CD4-positive, CD25-positive, alpha-beta regulatory T cell (primary cell): Measurements from ENCODE around the gene SPTAN1. TPM values are rescaled to one million over a fixed set of nuclear protein-coding genes. Genes with fewer than 3 reads are reported as not detected.
"Not testable (repeated sequence)": the region's sequence is repeated elsewhere in the genome, so short reads cannot be mapped to it uniquely, and the experiment has no call there.

Experiments
- ATAC-seq, 2 donors: fragments of 150-1000 bp; cut with Tn5 transposase; one replicate each; pipeline ENCODE4 v1.10.0; 2021; ENCODE audit warnings: low read depth in 2 of 2, moderate number of reproducible peaks in 2 of 2, moderate library complexity in 1 of 2
- DNase-seq, 3 donors: peaks; one replicate each; pipeline versions ENCODE4 v3.0.0 to v3.0.0-alpha.2; 2012 to 2022; ENCODE audit warnings: mixed read lengths in 1 of 3
- H3K27ac ChIP-seq: one replicate; pipeline ENCODE4 v1.7.0; 2013; ENCODE audit warnings: mild to moderate bottlenecking, low read length; ENCODE audit not compliant: insufficient read depth, poor library complexity, severe bottlenecking
- H3K27me3 ChIP-seq: one replicate; pipeline ENCODE4 v1.7.0; 2013; ENCODE audit warnings: low read length; ENCODE audit not compliant: control insufficient read depth, insufficient read depth
- H3K36me3 ChIP-seq: one replicate; pipeline ENCODE4 v1.7.0; 2013; ENCODE audit warnings: mild to moderate bottlenecking, low read length, moderate library complexity; ENCODE audit not compliant: control insufficient read depth, insufficient read depth
- H3K4me1 ChIP-seq: 2 replicates; pipeline ENCODE4 v1.7.0; 2013; ENCODE audit warnings: mild to moderate bottlenecking, low read length; ENCODE audit not compliant: insufficient read depth, control insufficient read depth, poor library complexity, severe bottlenecking
- H3K4me3 ChIP-seq: one replicate; pipeline ENCODE4 v1.7.0; 2013; ENCODE audit warnings: low read depth, mild to moderate bottlenecking, low read length, moderate library complexity
- H3K9me3 ChIP-seq, 2 experiments: 1 replicate in 1 of 2; 2 replicates in 1 of 2; pipeline ENCODE4 v1.7.0; 2013; ENCODE audit warnings: low read length in 2 of 2, mild to moderate bottlenecking in 1 of 2, moderate library complexity in 1 of 2; ENCODE audit not compliant: control insufficient read depth in 2 of 2
- H3K27ac Mint-ChIP-seq, 3 donors: one replicate each; pipeline ENCODE4 v1.8.0; 2020 to 2022; ENCODE audit warnings: mild to moderate bottlenecking in 3 of 3, mixed read lengths in 3 of 3, moderate library complexity in 2 of 3
- H3K27me3 Mint-ChIP-seq: one replicate; pipeline ENCODE4 v1.8.0; 2022; ENCODE audit warnings: mild to moderate bottlenecking, mixed read lengths
- H3K36me3 Mint-ChIP-seq: one replicate; pipeline ENCODE4 v1.8.0; 2020; ENCODE audit warnings: mixed read lengths
- H3K4me1 Mint-ChIP-seq, 4 donors: one replicate each; pipeline ENCODE4 v1.8.0; 2020 to 2022; ENCODE audit warnings: mixed read lengths in 4 of 4, mild to moderate bottlenecking in 1 of 4
- H3K4me3 Mint-ChIP-seq, 4 donors: one replicate each; pipeline ENCODE4 v1.8.0; 2020 to 2022; ENCODE audit warnings: mild to moderate bottlenecking in 4 of 4, mixed read lengths in 4 of 4, moderate library complexity in 3 of 4
- H3K9me3 Mint-ChIP-seq, 7 donors: one replicate each; pipeline ENCODE4 v1.8.0; 2020 to 2022; ENCODE audit warnings: mixed read lengths in 7 of 7, mild to moderate bottlenecking in 3 of 7, moderate library complexity in 2 of 7
- polyA plus RNA-seq, 4 donors: library from polyadenylated mRNA; unstranded; fragments of 300-500 nt; fragmentation: Illumina TruSeq; gene quantifications; one replicate each; pipeline ENCODE4 v1.2.3, GENCODE V29; 2021
- total RNA-seq: library from RNA; stranded (reverse); gene quantifications from one replicate; pipeline ENCODE4 v1.2.3, GENCODE V29; 2022

Gene SPTAN1
- total and polyA plus RNA-seq, 5 donors from 2014 or later = 79.8 to 769 (median 84.6) TPM

GRCh38 chr9:128657796-128658195, 105.4 kb downstream of the SPTAN1 start:
- Histone ChIP-seq H3K27me3 (no peaks in the 10 kb centered on the region), H3K36me3 (no peaks in the 10 kb centered on the region), H3K9me3 (no peaks in the 10 kb centered on the region), H3K27ac (no peak overlapping the region), H3K4me1 (peaks cover 5% of the 10 kb centered on the region), H3K4me3 (no peak overlapping the region)
- Mint-ChIP-seq H3K4me3 (peak overlapping the region in 3 of 4 donors; percentile 85 to 94 (median 93)), H3K4me1 (peaks cover 3 to 9% (median 7%) of the 10 kb centered on the region in 4 donors), H3K27me3 (no peaks in the 10 kb centered on the region), H3K27ac (peak overlapping the region in 1 of 3 donors; percentile 100), H3K36me3 (no peaks in the 10 kb centered on the region), H3K9me3 (no peaks in the 10 kb centered on the region)
- DNase-seq (no peak), ATAC-seq (no peak)

GRCh38 chr9:128666481-128666941, 114.1 kb downstream of the SPTAN1 start:
- H3K9me3 Mint-ChIP-seq, H3K9me3 ChIP-seq, H3K36me3 Mint-ChIP-seq, H3K27me3 Mint-ChIP-seq, ATAC-seq, H3K27ac ChIP-seq, H3K4me3 Mint-ChIP-seq, H3K4me1 Mint-ChIP-seq, H3K4me1 ChIP-seq, H3K27me3 ChIP-seq, DNase-seq, H3K4me3 ChIP-seq, H3K36me3 ChIP-seq: not testable (repeated sequence)
- H3K27ac Mint-ChIP-seq = peak overlapping the region in 1 of 3 donors; percentile 25

- Mint-ChIP-seq H3K27ac (no peak overlapping the region), H3K27me3 (no peaks in the 10 kb centered on the region), H3K4me1 (no peaks in the 10 kb centered on the region), H3K4me3 (no peak overlapping the region), H3K36me3 (no peaks in the 10 kb centered on the region), H3K9me3 (no peaks in the 10 kb centered on the region)
- Histone ChIP-seq H3K27ac (no peak overlapping the region), H3K4me1 (no peaks in the 10 kb centered on the region), H3K27me3 (no peaks in the 10 kb centered on the region), H3K9me3 (no peaks in the 10 kb centered on the region), H3K36me3 (no peaks in the 10 kb centered on the region), H3K4me3 (no peak overlapping the region)
- DNase-seq = no peak
- ATAC-seq = no peak
These were observed 117.4 kb downstream of the SPTAN1 start for GRCh38 chr9:128669786-128670185.

GRCh38 chr9:128675382-128675781, 123.0 kb downstream of the SPTAN1 start:
- no peak overlapping the region for H3K27ac Mint-ChIP-seq
- H3K4me1 ChIP-seq = no peaks in the 10 kb centered on the region
- no peaks in the 10 kb centered on the region for H3K27me3 ChIP-seq
- H3K27me3 Mint-ChIP-seq = no peaks in the 10 kb centered on the region
- peaks cover 3% of the 10 kb centered on the region for H3K36me3 Mint-ChIP-seq
- ATAC-seq = no peak
- no peak for DNase-seq
- peaks cover 0 to 2% (median 0%) of the 10 kb centered on the region in 4 donors for H3K4me1 Mint-ChIP-seq
- no peak overlapping the region for H3K27ac ChIP-seq
- no peaks in the 10 kb centered on the region for H3K36me3 ChIP-seq
- peak overlapping the region in 1 of 4 donors; percentile 15 for H3K4me3 Mint-ChIP-seq
- H3K9me3 Mint-ChIP-seq = no peaks in the 10 kb centered on the region
- H3K9me3 ChIP-seq = no peaks in the 10 kb centered on the region
- H3K4me3 ChIP-seq = no peak overlapping the region

- H3K27ac Mint-ChIP-seq = no peak overlapping the region
- H3K36me3 Mint-ChIP-seq = peaks cover 3% of the 10 kb centered on the region
- no peak overlapping the region for H3K27ac ChIP-seq
- H3K27me3 Mint-ChIP-seq = no peaks in the 10 kb centered on the region
- no peak overlapping the region for H3K4me3 Mint-ChIP-seq
- no peaks in the 10 kb centered on the region for H3K9me3 Mint-ChIP-seq
- no peak for DNase-seq
- H3K4me1 Mint-ChIP-seq = peaks cover 0 to 7% (median 3%) of the 10 kb centered on the region in 4 donors
- no peaks in the 10 kb centered on the region for H3K4me1 ChIP-seq
- H3K9me3 ChIP-seq = no peaks in the 10 kb centered on the region
- no peak overlapping the region for H3K4me3 ChIP-seq
- no peaks in the 10 kb centered on the region for H3K27me3 ChIP-seq
- H3K36me3 ChIP-seq = no peaks in the 10 kb centered on the region
- no peak for ATAC-seq
These were observed 125.4 kb downstream of the SPTAN1 start for GRCh38 chr9:128677794-128678193.

Other genes starting within 250 kb of the SPTAN1 start
- 8.2 TPM for gene TRUB2, start 230.1 kb upstream of the SPTAN1 start, total RNA-seq
- 10 to 100 TPM; 21.7 to 26.8 (median 24.3) TPM for gene TRUB2, start 230.1 kb upstream of the SPTAN1 start, polyA plus RNA-seq
- gene COQ4, start 229.7 kb upstream of the SPTAN1 start, total RNA-seq = 30.4 TPM
- gene COQ4, start 229.7 kb upstream of the SPTAN1 start, polyA plus RNA-seq = 10 to 100 TPM; 30.4 to 41.3 (median 33.8) TPM
- gene SLC27A4, start 212.1 kb upstream of the SPTAN1 start, total RNA-seq = 8.6 TPM
- 1 to 10 TPM; 5.5 to 8.7 (median 6.4) TPM for gene SLC27A4, start 212.1 kb upstream of the SPTAN1 start, polyA plus RNA-seq
- gene URM1, start 181.2 kb upstream of the SPTAN1 start, total RNA-seq = 46.2 TPM
- 10 to 100 TPM; 47.4 to 60.7 (median 53.2) TPM for gene URM1, start 181.2 kb upstream of the SPTAN1 start, polyA plus RNA-seq
- gene CERCAM, start 131.7 kb upstream of the SPTAN1 start, total RNA-seq = 0.12 TPM
- gene CERCAM, start 131.7 kb upstream of the SPTAN1 start, polyA plus RNA-seq = not detected
- gene ODF2, start 96.6 kb upstream of the SPTAN1 start, total RNA-seq = 31.9 TPM
- 10 to 100 TPM; 12.9 to 19.8 (median 13.8) TPM for gene ODF2, start 96.6 kb upstream of the SPTAN1 start, polyA plus RNA-seq
- gene GLE1, start 47.9 kb upstream of the SPTAN1 start, total RNA-seq = 16.7 TPM
- 10 to 100 TPM; 24.9 to 34.1 (median 31.5) TPM for gene GLE1, start 47.9 kb upstream of the SPTAN1 start, polyA plus RNA-seq
- 3.6 TPM for gene DYNC2I2, start 104.3 kb downstream of the SPTAN1 start, total RNA-seq
- gene DYNC2I2, start 104.3 kb downstream of the SPTAN1 start, polyA plus RNA-seq = 10 to 100 TPM in 1 of 4 donors, 1 to 10 TPM in 3; 2.3 to 10.2 (median 5.1) TPM
- 226 TPM for gene SET, start 136.6 kb downstream of the SPTAN1 start, total RNA-seq
- gene SET, start 136.6 kb downstream of the SPTAN1 start, polyA plus RNA-seq = 100 to 1,000 TPM; 123 to 200 (median 154) TPM
- gene PKN3, start 149.9 kb downstream of the SPTAN1 start, total RNA-seq = 2.6 TPM
- under 1 TPM in 3 of 4 donors, not detected in 1; 0.69 to 0.96 (median 0.70) TPM for gene PKN3, start 149.9 kb downstream of the SPTAN1 start, polyA plus RNA-seq
- gene ZDHHC12, start 171.5 kb downstream of the SPTAN1 start, total RNA-seq = 25.1 TPM
- 10 to 100 TPM; 49.4 to 59.8 (median 54.3) TPM for gene ZDHHC12, start 171.5 kb downstream of the SPTAN1 start, polyA plus RNA-seq
- 44.7 TPM for gene ZER1, start 219.3 kb downstream of the SPTAN1 start, total RNA-seq
- 10 to 100 TPM; 31.9 to 44.2 (median 37.1) TPM for gene ZER1, start 219.3 kb downstream of the SPTAN1 start, polyA plus RNA-seq
- gene TBC1D13, start 234.7 kb downstream of the SPTAN1 start, total RNA-seq = 24.3 TPM
- gene TBC1D13, start 234.7 kb downstream of the SPTAN1 start, polyA plus RNA-seq = 10 to 100 TPM; 13.3 to 18.8 (median 16.8) TPM